ENCODE results near the gene FARP1. TPM values are rescaled to one million over a fixed set of nuclear protein-coding genes. Genes with fewer than 3 reads are reported as not detected.

The FARP1 gene
- total RNA-seq, 2 experiments from 2014 or later, result not detected

DNA sequence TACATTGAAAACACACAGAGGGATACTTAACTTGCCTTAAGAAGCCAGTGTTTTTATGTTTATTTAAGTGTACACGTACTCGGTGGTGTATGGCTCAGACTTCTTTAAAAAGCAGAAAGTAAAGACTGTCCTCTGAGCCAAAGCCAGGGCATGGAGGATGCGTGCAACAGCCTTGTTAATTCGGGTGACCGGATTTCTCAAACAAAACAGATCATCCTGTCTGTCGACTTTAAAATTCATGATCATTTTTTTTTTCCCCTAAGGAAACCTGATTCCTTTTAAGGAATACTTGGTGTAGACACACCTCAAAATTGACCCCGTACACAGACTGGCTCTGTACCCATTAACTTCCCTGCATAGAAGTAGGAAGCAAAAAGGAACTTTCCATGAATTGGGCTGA lies 158.8 kb downstream of the FARP1 start:
- H3K9me3 ChIP-seq (ENCODE audit: low read length), result no peaks in the 10 kb centered on the region
- no peak overlapping the region for H3K4me3 ChIP-seq (ENCODE audit: low read depth, low read length, poor library complexity, severe bottlenecking)
- CTCF ChIA-PET (ENCODE audit: unreplicated experiment), result no interaction called here
- TF ChIP-seq, protein P1, sequence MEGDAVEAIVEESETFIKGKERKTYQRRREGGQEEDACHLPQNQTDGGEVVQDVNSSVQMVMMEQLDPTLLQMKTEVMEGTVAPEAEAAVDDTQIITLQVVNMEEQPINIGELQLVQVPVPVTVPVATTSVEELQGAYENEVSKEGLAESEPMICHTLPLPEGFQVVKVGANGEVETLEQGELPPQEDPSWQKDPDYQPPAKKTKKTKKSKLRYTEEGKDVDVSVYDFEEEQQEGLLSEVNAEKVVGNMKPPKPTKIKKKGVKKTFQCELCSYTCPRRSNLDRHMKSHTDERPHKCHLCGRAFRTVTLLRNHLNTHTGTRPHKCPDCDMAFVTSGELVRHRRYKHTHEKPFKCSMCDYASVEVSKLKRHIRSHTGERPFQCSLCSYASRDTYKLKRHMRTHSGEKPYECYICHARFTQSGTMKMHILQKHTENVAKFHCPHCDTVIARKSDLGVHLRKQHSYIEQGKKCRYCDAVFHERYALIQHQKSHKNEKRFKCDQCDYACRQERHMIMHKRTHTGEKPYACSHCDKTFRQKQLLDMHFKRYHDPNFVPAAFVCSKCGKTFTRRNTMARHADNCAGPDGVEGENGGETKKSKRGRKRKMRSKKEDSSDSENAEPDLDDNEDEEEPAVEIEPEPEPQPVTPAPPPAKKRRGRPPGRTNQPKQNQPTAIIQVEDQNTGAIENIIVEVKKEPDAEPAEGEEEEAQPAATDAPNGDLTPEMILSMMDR (conservative IDR thresholded peaks at IDR 0.05; ENCODE audit: low read length), result no peak
- TF ChIP-seq EZH2phosphoT487 (IDR thresholded peaks at IDR 0.05; ENCODE audit: borderline replicate concordance, low read depth, low read length), result no peak
- no peak for DNase-seq (ENCODE audit: low spot score)
- no peak overlapping the region for H2AFZ ChIP-seq (ENCODE audit: low read length)
- H4K20me1 ChIP-seq (ENCODE audit: insufficient read depth, low read length), result no peaks in the 10 kb centered on the region
- no peaks in the 10 kb centered on the region for H3K9me2 ChIP-seq (ENCODE audit: insufficient read depth, low read length)
- POLR2A ChIA-PET, result interaction anchor here (0.5 kb wide), 1 partner anchor 26 kb away, joined by 3 read pairs; no protein-coding TSS in a partner anchor
- H3K4me2 ChIP-seq (ENCODE audit: low read length), result no peak overlapping the region
- H3K27ac ChIP-seq (ENCODE audit: low read depth, low read length, poor library complexity, severe bottlenecking), result no peak overlapping the region
- intact Hi-C loops (cut with micrococcal nuclease; ENCODE audit: unreplicated experiment), result no loop called here
- no peaks in the 10 kb centered on the region for H3K36me3 ChIP-seq (ENCODE audit: insufficient read depth, low read length)
- no peaks in the 10 kb centered on the region for H3K79me2 ChIP-seq (ENCODE audit: insufficient read depth, low read depth, low read length)
- H3K4me1 ChIP-seq (ENCODE audit: insufficient read depth, low read length, poor library complexity, severe bottlenecking), result no peaks in the 10 kb centered on the region
- BruUV-seq (replicated peaks), result no TSS peak

DNA sequence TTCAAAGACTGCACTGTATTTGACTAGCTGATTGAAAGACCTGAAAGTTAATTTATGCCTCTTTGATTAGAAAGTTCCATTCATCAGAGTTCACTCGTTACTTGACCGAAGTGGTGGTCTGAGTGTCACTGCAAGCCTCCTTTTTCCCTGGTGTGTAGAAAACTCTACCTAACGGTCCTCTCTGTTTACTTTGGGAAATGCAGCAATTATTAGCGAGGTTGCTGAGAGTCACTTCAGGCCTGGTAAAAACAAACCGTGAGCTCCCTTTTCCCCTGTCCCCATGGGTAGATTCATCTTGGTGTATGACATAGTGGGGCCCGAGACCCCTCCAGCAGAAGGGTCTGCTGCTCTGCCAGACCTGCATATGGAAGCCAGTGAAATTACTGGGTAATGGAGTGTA lies 161.0 kb downstream of the FARP1 start:
- CTCF ChIA-PET (ENCODE audit: unreplicated experiment), result no interaction called here
- Histone ChIP-seq H2AFZ (ENCODE audit: low read length) (no peak overlapping the region), H3K4me2 (ENCODE audit: low read length) (no peak overlapping the region), H4K20me1 (ENCODE audit: insufficient read depth, low read length) (no peaks in the 10 kb centered on the region), H3K27ac (ENCODE audit: low read depth, low read length, poor library complexity, severe bottlenecking) (no peak overlapping the region), H3K36me3 (ENCODE audit: insufficient read depth, low read length) (no peaks in the 10 kb centered on the region), H3K9me3 (ENCODE audit: low read length) (no peaks in the 10 kb centered on the region), H3K9me2 (ENCODE audit: insufficient read depth, low read length) (no peaks in the 10 kb centered on the region), H3K79me2 (ENCODE audit: insufficient read depth, low read depth, low read length) (no peaks in the 10 kb centered on the region), H3K4me1 (ENCODE audit: insufficient read depth, low read length, poor library complexity, severe bottlenecking) (no peaks in the 10 kb centered on the region), H3K4me3 (ENCODE audit: low read depth, low read length, poor library complexity, severe bottlenecking) (no peak overlapping the region)
- no peak for DNase-seq (ENCODE audit: low spot score)
- intact Hi-C loops (cut with micrococcal nuclease; ENCODE audit: unreplicated experiment), result no loop called here
- no TSS peak for BruUV-seq (replicated peaks)
- POLR2A ChIA-PET, result no interaction called here
- no peak for TF ChIP-seq EZH2phosphoT487 (IDR thresholded peaks at IDR 0.05; ENCODE audit: borderline replicate concordance, low read depth, low read length)
- TF ChIP-seq, protein P1 (conservative IDR thresholded peaks at IDR 0.05; ENCODE audit: low read length), result no peak

DNA sequence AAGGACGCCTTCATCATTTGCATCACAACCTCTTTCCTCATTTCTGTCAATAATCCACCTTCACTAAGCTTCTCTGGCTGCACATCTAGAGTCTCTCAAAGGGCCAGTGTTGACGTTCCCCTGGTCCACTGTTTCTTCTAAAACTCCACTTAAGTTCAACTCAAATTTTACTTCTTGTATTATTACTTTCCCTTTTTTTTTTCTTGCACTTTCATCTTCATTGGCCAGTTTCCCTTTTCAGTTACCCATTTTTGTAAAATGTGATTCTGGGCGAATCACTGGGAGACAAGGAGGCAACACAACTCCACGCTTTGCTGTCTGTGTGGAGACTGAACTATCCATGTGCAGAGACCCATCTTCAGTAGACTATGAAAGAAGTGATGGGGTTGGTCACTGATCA lies 162.8 kb downstream of the FARP1 start:
- Histone ChIP-seq H3K9me3 (ENCODE audit: low read length) (no peaks in the 10 kb centered on the region), H3K27ac (ENCODE audit: low read depth, low read length, poor library complexity, severe bottlenecking) (no peak overlapping the region), H4K20me1 (ENCODE audit: insufficient read depth, low read length) (no peaks in the 10 kb centered on the region), H3K79me2 (ENCODE audit: insufficient read depth, low read depth, low read length) (no peaks in the 10 kb centered on the region), H3K36me3 (ENCODE audit: insufficient read depth, low read length) (no peaks in the 10 kb centered on the region), H3K4me2 (ENCODE audit: low read length) (no peak overlapping the region), H2AFZ (ENCODE audit: low read length) (no peak overlapping the region), H3K4me1 (ENCODE audit: insufficient read depth, low read length, poor library complexity, severe bottlenecking) (no peaks in the 10 kb centered on the region), H3K4me3 (ENCODE audit: low read depth, low read length, poor library complexity, severe bottlenecking) (no peak overlapping the region), H3K9me2 (ENCODE audit: insufficient read depth, low read length) (no peaks in the 10 kb centered on the region)
- POLR2A ChIA-PET, result interaction anchor here (0.6 kb wide), 1 partner anchor 1096 kb away, joined by 6 read pairs; no protein-coding TSS in a partner anchor
- no peak for DNase-seq (ENCODE audit: low spot score)
- BruUV-seq (replicated peaks), result no TSS peak
- intact Hi-C loops (cut with micrococcal nuclease; ENCODE audit: unreplicated experiment), result no loop called here
- CTCF ChIA-PET (ENCODE audit: unreplicated experiment), result no interaction called here
- TF ChIP-seq, protein P1 (conservative IDR thresholded peaks at IDR 0.05; ENCODE audit: low read length), result no peak
- no peak for TF ChIP-seq EZH2phosphoT487 (IDR thresholded peaks at IDR 0.05; ENCODE audit: borderline replicate concordance, low read depth, low read length)
